Nephron (organoid): Measurements from ENCODE around the gene SIK3.

Experiments used
- H3K27ac Mint-ChIP-seq, 3 experiments: 2 replicates each; pipeline ENCODE4 v1.8.0; 2020; ENCODE audit warnings: mixed read lengths in 3 of 3, mild to moderate bottlenecking in 2 of 3, moderate library complexity in 1 of 3
- H3K27me3 Mint-ChIP-seq: 2 replicates; pipeline ENCODE4 v1.8.0; 2021; ENCODE audit warnings: low read depth, mild to moderate bottlenecking, moderate library complexity, mixed read lengths
- H3K36me3 Mint-ChIP-seq: 2 replicates; pipeline ENCODE4 v1.8.0; 2020; ENCODE audit warnings: low read depth, mixed read lengths
- H3K4me1 Mint-ChIP-seq: 2 replicates; pipeline ENCODE4 v1.8.0; 2020; ENCODE audit warnings: mixed read lengths
- H3K4me3 Mint-ChIP-seq, 3 experiments: 2 replicates each; pipeline ENCODE4 v1.8.0; 2020; ENCODE audit warnings: mild to moderate bottlenecking in 3 of 3, mixed read lengths in 3 of 3, moderate library complexity in 2 of 3
- H3K9me3 Mint-ChIP-seq: 2 replicates; pipeline ENCODE4 v1.8.0; 2020; ENCODE audit warnings: mixed read lengths
- TF ChIP-seq, protein P1 (sequence below), 3 experiments: fragments of 200-600 bp; sonication (generic); IDR thresholded peaks; one replicate each; pipeline ENCODE4 v1.5.0; 2021; ENCODE audit warnings: antibody characterized with exemption in 3 of 3; ENCODE audit not compliant: unreplicated experiment in 3 of 3

Gene SIK3

DNA sequence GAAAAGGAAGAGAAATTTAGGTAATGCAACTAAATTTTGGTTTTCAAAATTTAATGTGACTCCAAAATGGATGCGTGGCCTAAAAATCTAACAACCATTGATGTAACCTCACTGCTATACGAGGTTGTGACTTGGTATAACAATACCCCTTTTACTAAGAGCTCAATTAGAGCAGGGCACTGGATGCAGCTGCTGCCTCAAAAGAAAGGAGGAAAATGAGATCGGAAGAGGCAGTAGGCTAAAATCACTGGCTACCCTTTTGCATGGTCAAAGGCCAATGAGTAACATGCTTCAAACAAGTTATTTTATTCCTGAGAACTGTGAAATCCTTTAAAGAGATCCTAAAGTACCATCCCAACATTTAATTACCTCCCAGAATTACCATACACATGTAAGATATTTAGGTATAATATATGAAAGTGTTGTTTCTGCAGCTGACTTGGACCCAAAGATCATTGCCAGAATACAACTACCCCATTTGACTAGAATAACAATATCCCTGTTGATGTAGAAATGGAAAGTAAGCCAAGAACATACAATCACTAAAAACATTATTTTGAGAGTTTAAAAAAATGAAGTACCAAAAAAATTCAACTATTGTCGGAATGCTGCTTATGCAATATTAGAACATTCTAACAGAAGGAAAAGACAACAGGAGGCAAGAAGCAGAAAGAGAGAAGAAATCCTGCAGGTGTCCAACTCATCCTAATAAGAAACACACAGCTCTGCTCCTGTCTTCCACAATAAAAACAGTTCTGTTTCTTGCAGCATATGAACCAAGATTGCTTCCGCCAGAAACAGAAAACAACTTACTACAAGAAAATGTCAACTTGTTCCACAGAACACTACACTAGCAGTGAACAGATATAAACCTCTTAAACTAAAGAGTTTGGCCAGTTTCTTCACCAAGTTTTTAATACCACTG lies 15.0 kb downstream of the SIK3 start:
- H3K4me3 Mint-ChIP-seq: no peak overlapping the region
- peaks cover 26% of the 10 kb centered on the region for H3K4me1 Mint-ChIP-seq
- peaks cover 5% of the 10 kb centered on the region for H3K36me3 Mint-ChIP-seq
- no peaks in the 10 kb centered on the region for H3K9me3 Mint-ChIP-seq
- TF ChIP-seq, protein P1, sequence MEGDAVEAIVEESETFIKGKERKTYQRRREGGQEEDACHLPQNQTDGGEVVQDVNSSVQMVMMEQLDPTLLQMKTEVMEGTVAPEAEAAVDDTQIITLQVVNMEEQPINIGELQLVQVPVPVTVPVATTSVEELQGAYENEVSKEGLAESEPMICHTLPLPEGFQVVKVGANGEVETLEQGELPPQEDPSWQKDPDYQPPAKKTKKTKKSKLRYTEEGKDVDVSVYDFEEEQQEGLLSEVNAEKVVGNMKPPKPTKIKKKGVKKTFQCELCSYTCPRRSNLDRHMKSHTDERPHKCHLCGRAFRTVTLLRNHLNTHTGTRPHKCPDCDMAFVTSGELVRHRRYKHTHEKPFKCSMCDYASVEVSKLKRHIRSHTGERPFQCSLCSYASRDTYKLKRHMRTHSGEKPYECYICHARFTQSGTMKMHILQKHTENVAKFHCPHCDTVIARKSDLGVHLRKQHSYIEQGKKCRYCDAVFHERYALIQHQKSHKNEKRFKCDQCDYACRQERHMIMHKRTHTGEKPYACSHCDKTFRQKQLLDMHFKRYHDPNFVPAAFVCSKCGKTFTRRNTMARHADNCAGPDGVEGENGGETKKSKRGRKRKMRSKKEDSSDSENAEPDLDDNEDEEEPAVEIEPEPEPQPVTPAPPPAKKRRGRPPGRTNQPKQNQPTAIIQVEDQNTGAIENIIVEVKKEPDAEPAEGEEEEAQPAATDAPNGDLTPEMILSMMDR (IDR thresholded peaks at IDR 0.05; ENCODE audit: unreplicated experiment in 3 of 3): no peak
- no peak overlapping the region for H3K27ac Mint-ChIP-seq
- H3K27me3 Mint-ChIP-seq: no peaks in the 10 kb centered on the region

- H3K4me1 Mint-ChIP-seq: peaks cover 24% of the 10 kb centered on the region
- H3K27me3 Mint-ChIP-seq: no peaks in the 10 kb centered on the region
- H3K4me3 Mint-ChIP-seq: no peak overlapping the region
- no peak overlapping the region for H3K27ac Mint-ChIP-seq
- H3K9me3 Mint-ChIP-seq: no peaks in the 10 kb centered on the region
- H3K36me3 Mint-ChIP-seq: peaks cover 5% of the 10 kb centered on the region
- TF ChIP-seq, protein P1 (IDR thresholded peaks at IDR 0.05; ENCODE audit: unreplicated experiment in 3 of 3): peak in 1 of 3 experiments; percentile 9
Observed at GRCh38 chr11:117081908-117082307, 16.3 kb downstream of the SIK3 start.

DNA sequence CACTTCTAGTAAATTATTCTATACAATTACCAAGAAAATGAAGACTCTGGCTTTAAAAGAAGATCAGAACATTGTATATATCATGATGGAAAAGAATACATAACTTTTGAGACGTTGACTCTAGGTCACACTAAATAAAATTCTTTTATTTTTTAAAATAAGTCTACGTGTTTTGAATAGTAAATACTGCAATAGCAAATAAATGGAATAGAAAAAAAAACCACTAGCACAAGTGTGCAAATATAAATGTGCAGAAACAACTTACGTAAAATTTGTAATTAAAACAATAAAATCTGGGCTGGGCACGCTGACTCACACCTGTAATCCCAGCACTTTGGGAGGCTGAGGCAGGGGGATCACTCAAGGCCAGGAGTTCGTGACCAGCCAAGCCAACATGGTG lies 17.9 kb downstream of the SIK3 start:
- Mint-ChIP-seq H3K4me1 (peaks cover 23% of the 10 kb centered on the region), H3K27ac (no peak overlapping the region), H3K9me3 (no peaks in the 10 kb centered on the region), H3K27me3 (no peaks in the 10 kb centered on the region), H3K4me3 (no peak overlapping the region), H3K36me3 (peaks cover 5% of the 10 kb centered on the region)
- TF ChIP-seq, protein P1 (IDR thresholded peaks at IDR 0.05; ENCODE audit: unreplicated experiment in 3 of 3): no peak

DNA sequence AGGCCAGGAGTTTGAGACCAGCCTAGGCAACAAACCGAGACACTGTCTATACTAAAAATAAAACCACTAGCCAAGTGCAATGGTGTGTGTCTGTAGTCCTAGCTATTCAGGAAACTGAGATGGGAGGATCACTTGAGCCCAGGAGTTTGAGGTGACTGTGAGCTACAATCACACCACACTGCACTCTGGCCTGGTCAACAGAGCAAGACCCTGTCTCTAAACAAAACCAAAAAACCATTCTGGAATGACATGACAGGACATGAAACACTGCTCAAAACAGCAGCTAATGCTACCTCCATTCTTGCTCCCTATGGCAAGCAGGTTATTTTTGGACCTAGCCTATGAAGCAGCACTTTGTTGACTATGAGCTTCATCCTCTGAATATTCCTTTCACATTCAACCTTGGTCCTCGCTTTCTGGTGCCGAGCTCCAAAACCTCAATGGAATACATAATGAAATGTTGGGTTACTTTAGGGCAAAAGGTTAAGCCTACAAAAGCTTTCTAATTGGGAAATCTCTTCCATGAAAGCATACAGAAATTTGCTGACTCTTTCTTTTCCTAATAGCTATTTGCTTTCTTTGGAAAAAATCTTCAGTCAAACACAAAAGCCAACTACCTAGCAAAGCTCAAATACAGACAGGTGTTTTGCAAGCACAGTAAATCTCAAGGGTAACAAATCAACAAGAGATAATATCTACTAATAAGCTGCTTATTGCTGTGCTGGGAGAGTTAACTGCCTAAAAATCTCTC lies 21.1 kb downstream of the SIK3 start:
- Mint-ChIP-seq H3K4me3 (no peak overlapping the region), H3K4me1 (peaks cover 3% of the 10 kb centered on the region), H3K27ac (peak overlapping the region in 2 of 3 experiments; percentile 40 to 78), H3K36me3 (peaks cover 5% of the 10 kb centered on the region), H3K9me3 (no peaks in the 10 kb centered on the region), H3K27me3 (no peaks in the 10 kb centered on the region)
- TF ChIP-seq, protein P1 (IDR thresholded peaks at IDR 0.05; ENCODE audit: unreplicated experiment in 3 of 3): no peak

DNA sequence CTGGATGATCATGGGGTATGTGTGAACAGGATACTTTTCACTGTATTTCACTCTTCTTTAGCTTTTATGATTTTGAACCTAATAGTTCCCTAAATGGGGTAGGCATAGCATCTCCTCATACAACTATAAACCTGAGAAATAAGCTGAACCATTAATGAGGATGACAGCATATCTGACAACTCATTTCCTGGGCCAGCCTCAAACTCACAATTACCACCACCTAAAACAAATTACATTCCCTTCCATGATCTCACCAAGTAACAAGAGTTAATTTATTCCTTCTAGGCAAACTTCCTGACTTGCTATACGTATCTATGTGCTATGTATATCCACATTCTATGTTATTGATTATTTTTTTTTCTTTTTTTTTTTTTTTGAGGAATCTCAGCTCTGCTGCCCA lies 23.0 kb downstream of the SIK3 start:
- Mint-ChIP-seq H3K4me1 (peaks cover 8% of the 10 kb centered on the region), H3K27ac (no peak overlapping the region), H3K27me3 (no peaks in the 10 kb centered on the region), H3K36me3 (no peaks in the 10 kb centered on the region), H3K9me3 (no peaks in the 10 kb centered on the region), H3K4me3 (no peak overlapping the region)
- TF ChIP-seq, protein P1 (IDR thresholded peaks at IDR 0.05; ENCODE audit: unreplicated experiment in 3 of 3): no peak
